Endothelial cell of umbilical vein (primary cell): ENCODE results near the gene CSNK1G1. TPM values are rescaled to one million over a fixed set of nuclear protein-coding genes. Genes with fewer than 3 reads are reported as not detected.

Experiments used
- Bru-seq: library from RNA; stranded (reverse); fragments of 400-500 nt; gene quantifications from one replicate; lab custom pipeline; 2021; lab: Mats Ljungman, UMichigan
- BruChase-seq, 2 experiments: library from RNA; stranded (reverse); fragments of 400-500 nt; gene quantifications; one replicate each; lab custom pipeline; 2021; lab: Mats Ljungman, UMichigan
- BruUV-seq: library from RNA; stranded (reverse); fragments of 400-500 nt; replicated peaks from 2 replicates; lab custom pipeline; 2021; lab: Mats Ljungman, UMichigan
- CTCF ChIA-PET: fragments of 300-600, 350-600 bp; sonication (Branson Sonifier 250); formaldehyde crosslinking; loops from one replicate; lab custom pipeline; 2021; ENCODE audit warnings: antibody characterized with exemption, inconsistent platforms; lab: Charles Lee
- POLR2A ChIA-PET: fragments of 300-600, 350-600 bp; sonication (Branson Sonifier 250); formaldehyde crosslinking; loops from one replicate; lab custom pipeline; 2021; ENCODE audit warnings: antibody characterized with exemption, inconsistent platforms; lab: Charles Lee
- DNase-seq: peaks from one replicate; pipeline ENCODE4 v3.0.0-alpha.2; 2011; ENCODE audit warnings: low read depth, low spot score
- FAIRE-seq: peaks from 2 replicates; lab custom pipeline; 2011; peaks lifted over from hg19 to GRCh38; lab: Jason Lieb, UNC
- H2AFZ ChIP-seq: 2 replicates; pipeline ENCODE4 v1.6.0; 2012; ENCODE audit warnings: low read depth, low read length, control low read depth, inconsistent platforms
- H3K27ac ChIP-seq: 2 replicates; pipeline ENCODE4 v1.5.1; 2011; ENCODE audit warnings: low read depth, mild to moderate bottlenecking, control low read depth, low read length, moderate library complexity; ENCODE audit not compliant: insufficient read depth
- H3K27me3 ChIP-seq, 2 experiments: 2 replicates each; pipeline versions ENCODE4 v1.6.0 to v1.6.1; 2011; ENCODE audit warnings: low read length in 2 of 2, mixed read lengths in 1 of 2; ENCODE audit not compliant: control insufficient read depth in 2 of 2, insufficient read depth in 2 of 2
- H3K36me3 ChIP-seq, 2 experiments: 2 replicates in 1 of 2; 3 replicates in 1 of 2; pipeline ENCODE4 v1.5.1; 2011; ENCODE audit warnings: low read length in 2 of 2, mild to moderate bottlenecking in 1 of 2, moderate library complexity in 1 of 2; ENCODE audit not compliant: control insufficient read depth in 2 of 2, insufficient read depth in 2 of 2; ENCODE audit errors: extremely low read depth in 1 of 2
- H3K4me1 ChIP-seq: 3 replicates; pipeline ENCODE4 v1.5.1; 2011; ENCODE audit warnings: mild to moderate bottlenecking, low read length; ENCODE audit not compliant: control insufficient read depth, insufficient read depth; ENCODE audit errors: extremely low read depth
- H3K4me2 ChIP-seq: 2 replicates; pipeline ENCODE4 v1.6.1; 2011; ENCODE audit warnings: low read length, control low read depth, mixed read lengths; ENCODE audit not compliant: insufficient read depth
- H3K4me3 ChIP-seq, 3 experiments: fragments of 200-600 bp in 1 of 3; sonication (generic), shearing (Covaris generic) in 1 of 3; replicated peaks in 1 of 3; 2 replicates each; pipeline ENCODE4 v1.5.1; 2011 to 2016; ENCODE audit warnings: control low read depth in 3 of 3, low read length in 3 of 3, mild to moderate bottlenecking in 2 of 3, inconsistent platforms in 1 of 3, low read depth in 1 of 3, moderate library complexity in 1 of 3; ENCODE audit not compliant: insufficient read depth in 1 of 3
- H3K79me2 ChIP-seq: 2 replicates; pipeline ENCODE4 v1.6.0; 2012; ENCODE audit warnings: low read length, inconsistent platforms; ENCODE audit not compliant: control insufficient read depth, insufficient read depth
- H3K9ac ChIP-seq: replicated peaks from 2 replicates; pipeline ENCODE3; 2011; ENCODE audit warnings: low read length, control low read depth; ENCODE audit not compliant: insufficient read depth; ENCODE audit errors: extremely low read depth
- H3K9me1 ChIP-seq: replicated peaks from 3 replicates; pipeline ENCODE4 v1.6.0; 2011; ENCODE audit warnings: mild to moderate bottlenecking, low read length; ENCODE audit not compliant: control insufficient read depth, insufficient read depth; ENCODE audit errors: extremely low read depth
- H3K9me3 ChIP-seq: replicated peaks from 2 replicates; pipeline ENCODE4 v1.5.1; 2012; ENCODE audit warnings: low read length, inconsistent platforms; ENCODE audit not compliant: control insufficient read depth, insufficient read depth
- H4K20me1 ChIP-seq: replicated peaks from 2 replicates; pipeline ENCODE3; 2011; ENCODE audit warnings: mild to moderate bottlenecking, low read length; ENCODE audit not compliant: control insufficient read depth, insufficient read depth; ENCODE audit errors: extremely low read depth
- EZH2 ChIP-seq: IDR thresholded peaks from 2 replicates; pipeline ENCODE4 v1.6.1; 2012; ENCODE audit warnings: borderline replicate concordance, low read depth, mild to moderate bottlenecking, moderate library complexity, low read length, inconsistent platforms; ENCODE audit not compliant: severe bottlenecking
- FOS ChIP-seq: IDR thresholded peaks from 2 replicates; pipeline ENCODE4 v1.6.1; 2011; ENCODE audit warnings: mild to moderate bottlenecking, low read length, moderate library complexity, borderline replicate concordance; ENCODE audit not compliant: insufficient read depth
- GATA2 ChIP-seq: IDR thresholded peaks from 2 replicates; pipeline ENCODE4 v1.7.0; 2011; ENCODE audit warnings: low read depth, mild to moderate bottlenecking, moderate library complexity, mixed read lengths, low read length; ENCODE audit not compliant: insufficient read length, insufficient read depth
- JUN ChIP-seq: IDR thresholded peaks from 2 replicates; pipeline ENCODE4 v1.6.1; 2011; ENCODE audit warnings: borderline replicate concordance, low read depth; ENCODE audit not compliant: insufficient read length, insufficient read depth
- MAX ChIP-seq: IDR thresholded peaks from 2 replicates; pipeline ENCODE4 v1.6.1; 2011; ENCODE audit not compliant: insufficient read depth, insufficient read length
- MYC ChIP-seq: IDR thresholded peaks from one replicate; pipeline ENCODE4 v1.6.1; 2011; ENCODE audit warnings: mild to moderate bottlenecking, low read depth, low read length
- POLR2A ChIP-seq: IDR thresholded peaks from 2 replicates; pipeline ENCODE4 v1.6.1; 2012; ENCODE audit warnings: low read depth, mild to moderate bottlenecking, control low read depth, low read length
- POLR2AphosphoS5 ChIP-seq: IDR thresholded peaks from 2 replicates; pipeline ENCODE4 v1.6.1; 2012; ENCODE audit warnings: low read depth, mild to moderate bottlenecking, control low read depth, low read length, moderate library complexity; ENCODE audit not compliant: insufficient read depth
- dilution Hi-C: fragments of 300-500 bp; cut with MboI; formaldehyde crosslinking; loops from one replicate; pipeline ENCODE4 v1.15.0; 2019; ENCODE audit warnings: low sequenced_read_pairs; ENCODE audit not compliant: extremely low pct_ligation_motif_present
- intact Hi-C: fragments of 100-400 bp; cut with micrococcal nuclease; formaldehyde crosslinking; loops from one replicate; pipeline ENCODE4 v1.10.0; 2022
- long read RNA-seq: library from polyadenylated mRNA; stranded (forward); transcript quantifications from one replicate; pipeline ENCODE4 v2.0.0, GENCODE V29; 2021
- polyA minus RNA-seq, 3 experiments: library from RNA; depleted of rRNA, polyadenylated mRNA; stranded (reverse); fragments of >200 nt; gene quantifications; 1 replicate in 1 of 3; 2 replicates in 2 of 3; pipeline ENCODE4 v1.2.3, GENCODE V29; 2011
- polyA plus RNA-seq, 4 experiments: library from polyadenylated mRNA; depleted of rRNA in 3 of 4; stranded (reverse) in 3 of 4; unstranded in 1 of 4; fragments of >200 nt; gene quantifications; 2 replicates each; pipeline versions ENCODE4 v1.2.1 to v1.2.3, GENCODE V29; 2011 to 2012; ENCODE audit warnings: missing spikeins in 1 of 4
- total RNA-seq: library from RNA; stranded (reverse); gene quantifications from 2 replicates; pipeline ENCODE4 v1.2.3, GENCODE V29; 2021
- TF ChIP-seq, protein P1 (sequence below), 2 donors: IDR thresholded peaks; 1 replicate in 1 of 2; 2 replicates in 1 of 2; pipeline ENCODE4 v1.5.1; 2011; ENCODE audit warnings: low read length in 2 of 2, mild to moderate bottlenecking in 2 of 2, moderate library complexity in 2 of 2, control low read depth in 1 of 2, inconsistent platforms in 1 of 2, low read depth in 1 of 2; ENCODE audit not compliant: insufficient read depth in 1 of 2; ENCODE audit errors: extremely low read depth in 1 of 2

Gene CSNK1G1
- 25.9 and 31.7 TPM in 2 replicates for total RNA-seq
- 7.9 and 9.0 TPM in 2 replicates for polyA plus RNA-seq
- 10.1 and 11.0 TPM in 2 replicates for polyA plus RNA-seq (2011; cell fraction: cytosol; rRNA removed)
- polyA plus RNA-seq (2011; cell fraction: nucleus; rRNA removed): 19.0 and 21.9 TPM in 2 replicates
- polyA plus RNA-seq (2012): 13.0 and 14.3 TPM in 2 replicates
- polyA minus RNA-seq: 45.3 and 60.0 TPM in 2 replicates
- 23.9 TPM for polyA minus RNA-seq (2011; cell fraction: cytosol; rRNA and poly(A)+ RNA removed)
- 61.8 and 79.1 TPM in 2 replicates for polyA minus RNA-seq (2011; cell fraction: nucleus; rRNA and poly(A)+ RNA removed)
- percentile 88 among the genes with signal in this experiment for Bru-seq, nascent RNA
- percentile 82 among the genes with signal in this experiment for BruChase-seq, experiment 1, labeled RNA remaining after a 6-hour chase
- percentile 91 among the genes with signal in this experiment for BruChase-seq, experiment 2, labeled RNA remaining after a 2-hour chase
- long read RNA-seq, full-length matches to known transcripts: 5 of 11 reads
- long read RNA-seq, partial matches to known transcripts: 2 of 11 reads
- long read RNA-seq, other reads (novel, unspliced or antisense): 4 of 11 reads

- peak; percentile 93 for FAIRE-seq
- BruUV-seq: no TSS peak
These were observed at the start of gene CSNK1G1 for GRCh38 chr15:64355944-64356709. TSS of gene CSNK1G1 (minus strand) at chr15:64356173. CDS start at chr15:64300499, 55,674 bp downstream.

More at GRCh38 chr15:64355944-64356709, at the start of gene CSNK1G1:
- H3K79me2 ChIP-seq: peaks cover 29% of the 10 kb centered on the region
- dilution Hi-C loops (no loop called here), intact Hi-C loops (loop anchor here (1.0 to 5.0 kb wide), 6 partner anchors 31 to 259 kb away; partner anchors contain the start of genes PPIB, SNX1 and TRIP4)
- H3K36me3 ChIP-seq: no peaks in the 10 kb centered on the region
- TF ChIP-seq JUN (no peak), POLR2AphosphoS5 (peak; percentile 72), GATA2 (no peak), MAX (peak; percentile 24), FOS (no peak), MYC (no peak), POLR2A (peak; percentile 77), EZH2 (no peak)
- TF ChIP-seq, protein P1, sequence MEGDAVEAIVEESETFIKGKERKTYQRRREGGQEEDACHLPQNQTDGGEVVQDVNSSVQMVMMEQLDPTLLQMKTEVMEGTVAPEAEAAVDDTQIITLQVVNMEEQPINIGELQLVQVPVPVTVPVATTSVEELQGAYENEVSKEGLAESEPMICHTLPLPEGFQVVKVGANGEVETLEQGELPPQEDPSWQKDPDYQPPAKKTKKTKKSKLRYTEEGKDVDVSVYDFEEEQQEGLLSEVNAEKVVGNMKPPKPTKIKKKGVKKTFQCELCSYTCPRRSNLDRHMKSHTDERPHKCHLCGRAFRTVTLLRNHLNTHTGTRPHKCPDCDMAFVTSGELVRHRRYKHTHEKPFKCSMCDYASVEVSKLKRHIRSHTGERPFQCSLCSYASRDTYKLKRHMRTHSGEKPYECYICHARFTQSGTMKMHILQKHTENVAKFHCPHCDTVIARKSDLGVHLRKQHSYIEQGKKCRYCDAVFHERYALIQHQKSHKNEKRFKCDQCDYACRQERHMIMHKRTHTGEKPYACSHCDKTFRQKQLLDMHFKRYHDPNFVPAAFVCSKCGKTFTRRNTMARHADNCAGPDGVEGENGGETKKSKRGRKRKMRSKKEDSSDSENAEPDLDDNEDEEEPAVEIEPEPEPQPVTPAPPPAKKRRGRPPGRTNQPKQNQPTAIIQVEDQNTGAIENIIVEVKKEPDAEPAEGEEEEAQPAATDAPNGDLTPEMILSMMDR (IDR thresholded peaks at IDR 0.05; ENCODE audit: extremely low read depth in 1 of 2, insufficient read depth in 1 of 2, low read depth in 1 of 2, low read length in 2 of 2): peak; percentile 20 to 24
- POLR2A ChIA-PET: interaction anchor here (0.6 kb wide), 1 partner anchor 162 kb away, joined by 3 read pairs; no protein-coding TSS in a partner anchor
- peaks cover 21% of the 10 kb centered on the region for H3K4me1 ChIP-seq
- no peaks in the 10 kb centered on the region for H3K9me1 ChIP-seq
- peak within 1 kb of the TSS; percentile 94 for H3K4me2 ChIP-seq
- peak within 1 kb of the TSS; percentile 95 for H2AFZ ChIP-seq
- peak within 1 kb of the TSS; percentile 45 for H3K27ac ChIP-seq
- peak within 1 kb of the TSS; percentile 60 for H3K9ac ChIP-seq
- H3K27me3 ChIP-seq: no peaks in the 10 kb centered on the region
- H3K9me3 ChIP-seq: no peaks in the 10 kb centered on the region
- peak within 1 kb of the TSS; percentile 78 to 94 (median 89) for H3K4me3 ChIP-seq
- no peaks in the 10 kb centered on the region for H4K20me1 ChIP-seq
- CTCF ChIA-PET: interaction anchor here (0.6 to 1.8 kb wide), 19 partner anchors 11 to 193 kb away, joined by 3 to 44 read pairs (median 4); partner anchors contain the start of genes PPIB and TRIP4
- DNase-seq: peak; percentile 98
